NCI-H510A (cell line): Measurements from ENCODE around the gene PLEKHN1.

Experiments
- DNase-seq: peaks from one replicate; lab custom pipeline; 2025; lab: John Stamatoyannopoulos, UW

PLEKHN1 gene

GRCh38 chr1:960363-961131 lies 5.7 kb upstream of the PLEKHN1 start, which contains the start of gene KLHL17:
Gene KLHL17 (plus strand): TSS chr1:960584. CDS start chr1:960694, 110 bp downstream.
- DNase-seq, result peak; percentile 56

- no peak for DNase-seq
These were observed 5.1 kb upstream of the PLEKHN1 start for GRCh38 chr1:961132-961669.

GRCh38 chr1:962381-963300 lies 3.6 kb upstream of the PLEKHN1 start:
- DNase-seq, result no peak

- DNase-seq, result no peak
These were observed 3.0 kb upstream of the PLEKHN1 start for GRCh38 chr1:963301-963651.

- no peak for DNase-seq
These were observed 2.3 kb upstream of the PLEKHN1 start for GRCh38 chr1:963746-964525.

GRCh38 chr1:964691-965525 lies 1.4 kb upstream of the PLEKHN1 start:
- no peak for DNase-seq

- no peak for DNase-seq
These were observed 652 bp upstream of the PLEKHN1 start for GRCh38 chr1:965526-966134.

GRCh38 chr1:966704-967300 lies 520 bp downstream of the PLEKHN1 start:
- DNase-seq, result no peak

GRCh38 chr1:967466-968343 lies 1.4 kb downstream of the PLEKHN1 start:
- DNase-seq, result no peak

GRCh38 chr1:969260-969855 lies 3.1 kb downstream of the PLEKHN1 start:
- no peak for DNase-seq

- DNase-seq, result no peak
These were observed 4.1 kb downstream of the PLEKHN1 start for GRCh38 chr1:970242-970972.

GRCh38 chr1:970973-971730 lies 4.9 kb downstream of the PLEKHN1 start:
- no peak for DNase-seq

GRCh38 chr1:971751-972506 lies 5.6 kb downstream of the PLEKHN1 start:
- DNase-seq, result no peak

- DNase-seq, result no peak
These were observed 6.6 kb downstream of the PLEKHN1 start for GRCh38 chr1:972726-973458.

GRCh38 chr1:973459-974292 lies 7.4 kb downstream of the PLEKHN1 start:
- DNase-seq, result no peak
